GM23338 (cell line): Measurements from ENCODE around the gene TMEM88. TPM values are rescaled to one million over a fixed set of nuclear protein-coding genes. Genes with fewer than 3 reads are reported as not detected.

Experiments
- ATAC-seq: fragments of 200-7000 bp; cut with Tn5 transposase; 3 replicates; pipeline ENCODE4 v1.9.1; 2020
- DNase-seq: peaks from one replicate; pipeline ENCODE4 v3.0.0-alpha.2; 2015; ENCODE audit warnings: low spot score
- H2AFZ ChIP-seq: fragments of 200-600 bp; sonication (generic); 2 replicates; pipeline ENCODE4 v1.8.0; 2016; ENCODE audit warnings: antibody characterized with exemption, mild to moderate bottlenecking, moderate library complexity
- H3F3A ChIP-seq: fragments of 200-600 bp; sonication (generic); replicated peaks from 2 replicates; pipeline ENCODE4 v1.8.0; 2017; ENCODE audit warnings: antibody characterized with exemption, mixed run types, low read depth
- H3K27ac ChIP-seq: fragments of 200-600 bp; sonication (generic); 2 replicates; pipeline ENCODE4 v1.6.1; 2016; ENCODE audit warnings: low read depth
- H3K27me3 ChIP-seq: fragments of 200-600 bp; sonication (generic); 2 replicates; pipeline ENCODE4 v1.8.0; 2016; ENCODE audit warnings: mild to moderate bottlenecking, mixed run types, moderate library complexity; ENCODE audit not compliant: insufficient read depth
- H3K36me3 ChIP-seq: fragments of 200-600 bp; sonication (generic); 2 replicates; pipeline ENCODE4 v1.8.0; 2016; ENCODE audit warnings: mild to moderate bottlenecking; ENCODE audit not compliant: insufficient read depth
- H3K4me1 ChIP-seq: fragments of 200-600 bp; sonication (generic); 2 replicates; pipeline ENCODE4 v1.8.0; 2016; ENCODE audit warnings: mild to moderate bottlenecking, moderate library complexity; ENCODE audit not compliant: insufficient read depth
- H3K4me2 ChIP-seq: fragments of 200-600 bp; sonication (generic); 2 replicates; pipeline ENCODE4 v1.7.1; 2017; ENCODE audit warnings: mixed run types
- H3K4me3 ChIP-seq: fragments of 200-600 bp; sonication (generic); 2 replicates; pipeline ENCODE4 v1.6.1; 2016; ENCODE audit warnings: mixed run types
- H3K79me2 ChIP-seq: fragments of 200-600 bp; sonication (generic); replicated peaks from 2 replicates; pipeline ENCODE4 v1.8.0; 2017; ENCODE audit warnings: mild to moderate bottlenecking; ENCODE audit not compliant: insufficient read depth
- H3K9me2 ChIP-seq: fragments of 200-600 bp; sonication (generic); 2 replicates; pipeline ENCODE4 v1.8.0; 2017; ENCODE audit not compliant: insufficient read depth
- H4K20me1 ChIP-seq: fragments of 200-600 bp; sonication (generic); replicated peaks from 2 replicates; pipeline ENCODE4 v1.8.0; 2017; ENCODE audit warnings: mild to moderate bottlenecking; ENCODE audit not compliant: insufficient read depth
- H3K27ac Mint-ChIP-seq: 2 replicates; pipeline ENCODE4 v1.8.0; 2020; ENCODE audit warnings: inconsistent platforms, mild to moderate bottlenecking, moderate library complexity, mixed read lengths
- H3K27me3 Mint-ChIP-seq: 3 replicates; pipeline ENCODE4 v1.8.0; 2022; ENCODE audit warnings: low read depth, mild to moderate bottlenecking, moderate library complexity, mixed read lengths, inconsistent platforms; ENCODE audit not compliant: insufficient read depth, poor library complexity
- H3K36me3 Mint-ChIP-seq: 3 replicates; pipeline ENCODE4 v1.8.0; 2021; ENCODE audit warnings: low read depth, mild to moderate bottlenecking, inconsistent platforms, moderate library complexity, mixed read lengths
- H3K4me1 Mint-ChIP-seq: 3 replicates; pipeline ENCODE4 v1.8.0; 2020; ENCODE audit warnings: mild to moderate bottlenecking, inconsistent platforms, mixed read lengths
- H3K4me3 Mint-ChIP-seq: 3 replicates; pipeline ENCODE4 v1.8.0; 2021; ENCODE audit warnings: moderate library complexity, mild to moderate bottlenecking, inconsistent platforms, mixed read lengths
- H3K9me3 Mint-ChIP-seq: 3 replicates; pipeline ENCODE4 v1.8.0; 2020; ENCODE audit warnings: moderate library complexity, mild to moderate bottlenecking, inconsistent platforms, mixed read lengths
- CREB1 ChIP-seq: fragments of 250-450 bp; sonication (Bioruptor Pico); IDR thresholded peaks from 2 replicates; pipeline ENCODE4 v1.5.0; 2020; ENCODE audit warnings: low read depth, mild to moderate bottlenecking, moderate library complexity
- CTCF ChIP-seq, 2 experiments: fragments of 200-600 bp in 1 of 2; sonication (generic) in 1 of 2; conservative IDR thresholded peaks; 2 replicates each; pipeline versions ENCODE4 v1.5.1 to v1.6.1; 2016 to 2017; ENCODE audit warnings: antibody characterized with exemption in 2 of 2, low read depth in 2 of 2, mild to moderate bottlenecking in 2 of 2, moderate library complexity in 1 of 2
- ETS1 ChIP-seq: IDR thresholded peaks from 2 replicates; pipeline ENCODE4 v1.6.1; 2016; ENCODE audit warnings: antibody characterized with exemption
- EZH2 ChIP-seq: fragments of 200-600 bp; sonication (generic); IDR thresholded peaks from one replicate; pipeline ENCODE4 v1.8.0; 2017; ENCODE audit warnings: antibody characterized with exemption, mild to moderate bottlenecking, low read depth; ENCODE audit not compliant: unreplicated experiment
- EZH2phosphoT487 ChIP-seq: fragments of 200-600 bp; sonication (generic); IDR thresholded peaks from one replicate; pipeline ENCODE4 v1.8.1; 2018; ENCODE audit warnings: antibody characterized with exemption; ENCODE audit not compliant: unreplicated experiment
- JUNB ChIP-seq: IDR thresholded peaks from one replicate; pipeline ENCODE4 v1.6.1; 2016; ENCODE audit warnings: antibody characterized with exemption; ENCODE audit not compliant: unreplicated experiment
- NANOG ChIP-seq: IDR thresholded peaks from 2 replicates; pipeline ENCODE4 v1.6.1; 2016; ENCODE audit warnings: antibody characterized with exemption, borderline replicate concordance
- POLR2AphosphoS5 ChIP-seq: IDR thresholded peaks from 2 replicates; pipeline ENCODE4 v1.6.1; 2016; ENCODE audit warnings: antibody characterized with exemption, low read depth
- REST ChIP-seq: IDR thresholded peaks from one replicate; pipeline ENCODE4 v1.6.1; 2018; ENCODE audit warnings: antibody characterized with exemption; ENCODE audit not compliant: unreplicated experiment
- STAT1 ChIP-seq: IDR thresholded peaks from one replicate; pipeline ENCODE4 v1.6.1; 2016; ENCODE audit warnings: antibody characterized with exemption; ENCODE audit not compliant: unreplicated experiment
- ZNF114 ChIP-seq: fragments of 250-450 bp; sonication (Bioruptor Pico); IDR thresholded peaks from 2 replicates; pipeline ENCODE4 v1.5.0; 2020; ENCODE audit warnings: mild to moderate bottlenecking, moderate library complexity
- ZNF331 ChIP-seq: fragments of 250-450 bp; sonication (Bioruptor Pico); IDR thresholded peaks from 2 replicates; pipeline ENCODE4 v1.5.0; 2020; ENCODE audit warnings: low read depth, mild to moderate bottlenecking, moderate library complexity
- ZNF462 ChIP-seq: fragments of 250-450 bp; sonication (Bioruptor Pico); IDR thresholded peaks from 2 replicates; pipeline ENCODE4 v1.5.0; 2020; ENCODE audit warnings: mild to moderate bottlenecking, moderate library complexity
- polyA plus RNA-seq: library from polyadenylated mRNA; unstranded; fragments of >200 nt; fragmentation: Nextera tagmentation; extraction: Ambion mirVana; gene quantifications from 2 replicates; pipeline ENCODE4 v1.2.1, GENCODE V29; 2016
- total RNA-seq: library from RNA; depleted of rRNA; stranded (reverse); fragments of >200 nt; shearing (Covaris generic); gene quantifications from 2 replicates; pipeline ENCODE4 v1.2.3, GENCODE V29; 2014

The TMEM88 gene
- total and polyA plus RNA-seq, 2 experiments from 2014 or later, result 0.58 to 0.97 TPM

GRCh38 chr17:7831233-7831632 lies 23.6 kb upstream of the TMEM88 start:
- no peaks in the 10 kb centered on the region for H4K20me1 ChIP-seq
- Mint-ChIP-seq H3K36me3 (no peaks in the 10 kb centered on the region), H3K27ac (no peak overlapping the region), H3K9me3 (no peaks in the 10 kb centered on the region; the same call in 2 of the 3 replicates), H3K27me3 (peaks cover 47% of the 10 kb centered on the region), H3K4me1 (peaks cover 10% of the 10 kb centered on the region), H3K4me3 (no peak overlapping the region)
- H3K4me3 ChIP-seq, result no peak overlapping the region
- H3K36me3 ChIP-seq, result no peaks in the 10 kb centered on the region
- no peak for DNase-seq
- H3K4me1 ChIP-seq, result peaks cover 4% of the 10 kb centered on the region; the same call in 1 of the 2 replicates
- H3K4me2 ChIP-seq, result no peak overlapping the region
- H3K9me2 ChIP-seq, result no peaks in the 10 kb centered on the region
- H3K27ac ChIP-seq, result no peak overlapping the region
- no peaks in the 10 kb centered on the region for H3K79me2 ChIP-seq
- peaks cover 58% of the 10 kb centered on the region for H3K27me3 ChIP-seq
- H3F3A ChIP-seq, result 0 out of 2 replicates have a peak, but pooled peaks cover 8% of the 10 kb centered on the region
- no peak overlapping the region for H2AFZ ChIP-seq
- ATAC-seq, result no peak
- TF ChIP-seq POLR2AphosphoS5, result no peak
- TF ChIP-seq EZH2phosphoT487, result no peak
- TF ChIP-seq ETS1, result no peak
- no peak for TF ChIP-seq ZNF114 (CRISPR knock-in tag)
- TF ChIP-seq EZH2, result no peak
- TF ChIP-seq NANOG, result no peak
- TF ChIP-seq CREB1, result no peak
- no peak for TF ChIP-seq STAT1
- TF ChIP-seq CTCF (conservative IDR thresholded peaks at IDR 0.05; ENCODE audit: low read depth in 2 of 2), result no peak
- no peak for TF ChIP-seq REST
- no peak for TF ChIP-seq JUNB
- TF ChIP-seq ZNF462 (CRISPR knock-in tag), result no peak
- TF ChIP-seq ZNF331 (CRISPR knock-in tag), result no peak
